PC-9 (cell line): Measurements from ENCODE around the gene SULT1B1.

ENCODE experiments used
- EZH2 ChIP-seq: fragments of 200-600 bp; sonication (generic); IDR thresholded peaks from 2 replicates; pipeline ENCODE4 v1.8.0; 2017; ENCODE audit warnings: antibody characterized with exemption, low read depth
- TF ChIP-seq, protein P1 (sequence below): fragments of 200-600 bp; sonication (generic); conservative IDR thresholded peaks from 2 replicates; pipeline ENCODE4 v1.6.1; 2017; ENCODE audit warnings: mixed run types, antibody characterized with exemption, mild to moderate bottlenecking, moderate library complexity

- TF ChIP-seq, protein P1, sequence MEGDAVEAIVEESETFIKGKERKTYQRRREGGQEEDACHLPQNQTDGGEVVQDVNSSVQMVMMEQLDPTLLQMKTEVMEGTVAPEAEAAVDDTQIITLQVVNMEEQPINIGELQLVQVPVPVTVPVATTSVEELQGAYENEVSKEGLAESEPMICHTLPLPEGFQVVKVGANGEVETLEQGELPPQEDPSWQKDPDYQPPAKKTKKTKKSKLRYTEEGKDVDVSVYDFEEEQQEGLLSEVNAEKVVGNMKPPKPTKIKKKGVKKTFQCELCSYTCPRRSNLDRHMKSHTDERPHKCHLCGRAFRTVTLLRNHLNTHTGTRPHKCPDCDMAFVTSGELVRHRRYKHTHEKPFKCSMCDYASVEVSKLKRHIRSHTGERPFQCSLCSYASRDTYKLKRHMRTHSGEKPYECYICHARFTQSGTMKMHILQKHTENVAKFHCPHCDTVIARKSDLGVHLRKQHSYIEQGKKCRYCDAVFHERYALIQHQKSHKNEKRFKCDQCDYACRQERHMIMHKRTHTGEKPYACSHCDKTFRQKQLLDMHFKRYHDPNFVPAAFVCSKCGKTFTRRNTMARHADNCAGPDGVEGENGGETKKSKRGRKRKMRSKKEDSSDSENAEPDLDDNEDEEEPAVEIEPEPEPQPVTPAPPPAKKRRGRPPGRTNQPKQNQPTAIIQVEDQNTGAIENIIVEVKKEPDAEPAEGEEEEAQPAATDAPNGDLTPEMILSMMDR, result no peak
- TF ChIP-seq EZH2, result no peak
These were observed 42.6 kb downstream of the SULT1B1 start for GRCh38 chr4:69717778-69718177.
